Measurements from ENCODE around the gene CNIH2.
A peak's percentile ranks its signal among the peaks of the same experiment; 100 is the strongest.

The CNIH2 gene

DNA sequence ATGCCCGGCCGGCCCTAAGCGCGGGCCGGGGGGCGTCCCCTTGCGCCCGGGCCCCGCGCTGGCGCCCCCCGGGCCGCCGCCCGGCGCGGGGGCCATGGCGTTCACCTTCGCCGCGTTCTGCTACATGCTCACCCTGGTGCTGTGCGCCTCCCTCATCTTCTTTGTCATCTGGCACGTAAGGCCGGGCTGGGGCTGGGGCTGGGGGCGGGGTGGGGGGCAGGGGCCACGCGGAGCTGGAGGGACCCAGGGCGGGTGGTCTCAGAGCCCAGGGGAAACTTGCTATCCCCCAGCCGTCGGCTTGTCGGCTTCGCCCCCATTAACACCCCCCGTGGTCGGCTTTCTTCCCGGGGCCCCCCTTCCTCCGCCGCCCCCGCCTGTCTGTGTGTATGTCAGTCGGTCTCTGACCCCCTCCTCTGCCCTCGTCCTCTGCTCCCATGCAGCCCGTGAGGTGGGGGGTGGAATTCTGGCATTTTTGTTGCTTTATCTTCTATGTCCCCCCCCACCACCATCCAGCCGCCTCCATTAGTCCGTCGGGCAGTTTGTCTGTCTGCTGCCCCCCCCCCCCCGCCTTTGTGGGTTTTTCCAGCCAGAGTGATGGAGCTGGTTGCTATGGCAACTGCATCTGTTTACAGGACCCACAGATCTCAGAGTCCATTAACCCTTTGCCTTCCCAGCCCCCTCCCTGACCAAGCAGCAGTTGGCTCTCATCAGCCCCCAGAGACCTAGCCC lies 552 bp downstream of the CNIH2 start:
- FAIRE-seq = no peak

DNA sequence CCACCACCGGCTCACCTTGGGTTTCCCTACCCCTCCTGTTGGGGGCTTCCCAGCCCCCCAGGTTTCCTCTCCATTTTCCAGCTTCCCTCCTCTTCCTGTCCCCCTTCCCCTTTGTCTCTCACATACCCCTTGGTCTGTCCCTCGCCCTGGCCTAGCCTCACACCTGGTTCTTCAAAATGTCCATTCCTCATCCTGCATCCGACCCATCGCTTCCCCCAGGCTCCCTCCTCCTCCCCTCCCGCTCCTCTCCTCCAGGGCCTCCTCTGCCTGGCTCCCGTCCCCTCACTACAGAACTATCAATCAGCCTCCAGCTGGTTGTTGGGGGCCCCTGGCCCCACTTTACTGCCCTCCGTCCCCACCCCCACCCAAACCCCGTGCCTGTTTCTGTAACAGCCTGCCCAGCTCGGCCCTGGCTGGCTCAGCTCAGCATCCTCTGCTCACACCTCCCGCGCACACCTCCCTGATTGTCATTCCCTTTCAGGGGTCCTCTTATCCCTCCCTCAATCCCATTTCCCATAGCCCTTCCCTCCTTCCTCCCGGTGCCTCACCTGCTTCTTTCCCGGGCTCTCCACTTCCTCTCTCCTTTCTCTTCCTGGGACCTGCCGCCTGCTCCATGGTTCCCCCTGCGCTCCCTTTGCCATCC lies 1.2 kb downstream of the CNIH2 start:
- no peak for FAIRE-seq

- no peak for FAIRE-seq
Measured at GRCh38 chr11:66280428-66280827, 2.5 kb downstream of the CNIH2 start.

- FAIRE-seq = no peak
Measured at GRCh38 chr11:66281001-66281400, 3.0 kb downstream of the CNIH2 start.

DNA sequence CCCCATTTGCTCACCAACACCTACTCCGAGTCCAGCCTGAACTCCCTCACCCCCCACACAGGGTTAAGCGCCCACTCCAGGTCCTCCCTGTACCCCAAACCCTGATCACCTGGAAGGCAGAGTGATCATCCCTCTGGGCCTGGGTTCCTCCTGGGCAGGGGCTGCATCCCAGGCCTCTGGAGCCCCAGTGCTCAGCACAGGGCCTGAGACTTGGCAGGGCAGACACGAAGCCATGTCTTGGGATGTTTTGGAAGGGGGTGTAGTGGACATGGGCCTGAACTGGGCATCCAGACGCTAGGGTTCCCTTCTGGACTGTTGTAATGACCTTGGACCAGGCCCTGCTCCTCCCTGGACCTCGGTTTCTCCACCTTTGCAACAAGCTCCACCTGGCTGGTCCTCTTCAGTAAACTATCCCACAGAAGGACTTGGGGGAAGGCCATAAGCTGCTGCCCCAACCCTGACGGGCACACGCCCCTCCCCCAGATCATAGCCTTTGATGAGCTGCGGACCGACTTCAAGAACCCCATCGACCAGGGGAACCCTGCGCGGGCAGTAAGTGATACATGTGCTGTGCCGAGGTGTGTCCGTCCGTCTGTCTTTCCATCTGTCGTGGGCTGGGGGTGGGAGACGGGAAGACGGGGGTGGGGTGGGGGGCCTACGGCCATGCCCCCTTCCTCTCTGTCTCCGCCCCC lies 3.9 kb downstream of the CNIH2 start:
- FAIRE-seq = no peak

- no peak for FAIRE-seq
Measured at GRCh38 chr11:66282468-66283455, 4.8 kb downstream of the CNIH2 start.

GRCh38 chr11:66283461-66284105 lies 5.6 kb downstream of the CNIH2 start:
- no peak for FAIRE-seq

DNA sequence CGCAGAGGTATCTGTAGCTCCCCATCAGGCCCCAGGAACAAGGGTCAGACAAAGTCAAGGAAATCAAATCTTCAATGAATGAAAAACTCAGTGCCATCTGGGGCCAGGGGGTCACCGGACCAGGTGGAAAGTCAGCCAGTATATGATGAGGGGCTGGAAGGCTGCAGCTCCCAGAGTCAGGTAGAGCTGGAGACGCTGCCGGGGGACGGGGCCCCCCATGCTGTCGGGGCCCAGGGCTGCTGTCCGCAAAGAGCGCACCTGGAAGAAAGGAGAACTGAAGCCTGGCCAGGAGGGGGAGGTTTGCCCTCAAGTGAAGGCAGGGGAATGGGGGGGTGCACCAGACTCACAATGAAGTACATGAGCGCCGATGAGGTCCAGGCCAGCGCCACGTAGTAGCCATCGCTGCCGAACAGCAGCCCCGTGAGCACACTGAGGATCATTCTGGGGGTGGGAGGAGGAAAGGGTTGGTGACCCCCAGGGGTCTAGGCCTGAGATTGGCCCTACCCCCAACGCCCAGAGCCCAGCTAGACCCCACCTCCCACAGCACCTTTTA lies 6.6 kb downstream of the CNIH2 start:
- no peak for FAIRE-seq

DNA sequence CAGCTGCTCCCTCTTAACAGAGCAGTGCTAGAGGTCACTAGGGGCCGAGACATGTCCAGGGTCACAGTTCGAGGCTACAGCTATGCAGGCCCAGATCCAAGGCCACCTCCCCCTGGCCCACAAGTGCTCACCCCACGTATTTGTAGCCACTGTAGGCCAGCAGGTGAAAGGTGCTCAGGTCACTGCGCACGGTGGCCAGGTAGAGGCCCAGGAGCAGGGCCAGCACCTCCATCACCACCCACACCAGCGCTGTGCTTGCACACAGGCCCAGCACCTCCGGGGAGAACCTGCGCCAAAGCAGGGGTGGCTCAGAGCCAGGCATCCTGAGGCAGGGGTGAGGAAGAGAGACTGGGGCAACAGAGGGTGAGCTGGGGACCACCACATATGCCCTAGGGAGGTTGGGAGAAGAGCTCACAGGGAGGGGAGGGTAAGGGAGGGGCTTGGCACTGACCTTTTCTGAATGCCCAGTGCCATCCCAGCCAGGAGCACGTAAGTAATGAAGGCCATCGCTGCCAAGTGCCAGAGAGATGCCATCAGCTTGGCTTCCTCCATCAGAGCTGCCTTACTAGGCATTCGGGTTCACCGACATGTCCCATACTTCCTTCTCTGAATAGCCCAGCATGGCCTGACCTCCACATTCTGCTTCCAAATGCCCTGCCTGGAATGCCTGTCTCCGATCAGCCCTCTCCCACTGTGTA lies 7.4 kb downstream of the CNIH2 start:
- FAIRE-seq = no peak

DNA sequence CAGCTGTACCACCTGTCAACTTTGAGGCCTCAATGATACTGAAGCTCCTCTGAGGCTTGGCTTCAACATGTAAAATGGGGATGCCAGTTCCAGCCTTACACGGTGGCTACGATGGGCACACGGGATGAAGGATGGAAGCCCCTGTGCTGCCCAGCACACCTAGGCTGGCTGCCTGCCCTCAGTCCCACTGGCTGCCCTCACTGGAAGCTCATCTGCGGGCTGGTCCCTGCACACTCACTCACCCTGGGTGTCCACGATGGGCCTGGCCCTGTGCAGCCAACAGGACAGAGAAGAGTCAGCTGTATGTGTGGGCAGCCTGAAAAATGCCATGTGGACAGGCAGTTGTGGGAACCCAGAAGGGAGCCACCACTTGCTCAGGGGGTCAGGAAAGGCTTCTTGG lies 8.7 kb downstream of the CNIH2 start:
- no peak for FAIRE-seq

DNA sequence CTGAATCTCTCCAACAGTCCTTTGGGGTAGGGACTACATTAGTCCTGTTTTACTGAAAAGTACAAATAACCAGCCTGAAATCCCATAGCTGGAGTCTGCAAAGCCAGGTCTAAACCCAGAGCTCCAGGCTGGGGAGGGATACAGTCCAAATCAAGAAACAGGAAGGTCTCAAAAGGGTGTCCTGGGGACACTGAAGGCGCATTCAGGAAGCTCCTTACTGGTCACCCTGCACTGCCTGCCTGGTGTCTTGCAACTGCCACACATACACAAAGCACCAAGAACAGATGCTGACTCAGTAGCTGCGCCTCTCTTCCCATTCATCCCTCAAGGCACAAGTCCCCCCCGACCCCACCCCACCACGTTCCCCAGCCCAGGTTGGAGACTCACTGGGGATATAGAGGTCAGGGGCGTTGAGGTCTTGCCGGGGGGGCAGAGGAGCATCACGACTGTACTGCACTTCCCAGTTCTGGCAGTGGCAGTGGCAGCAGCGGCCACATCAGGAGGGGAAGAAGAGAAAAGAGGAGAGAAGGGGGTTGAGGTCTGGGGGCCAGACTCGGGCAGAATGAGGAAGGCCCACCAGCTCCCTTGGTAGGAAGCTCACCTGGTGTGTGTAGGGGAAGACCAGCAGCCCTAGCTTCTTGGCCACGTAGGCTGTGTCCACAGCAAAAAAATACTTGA lies 9.4 kb downstream of the CNIH2 start:
- FAIRE-seq = no peak

GRCh38 chr11:66287889-66288670 lies 10.1 kb downstream of the CNIH2 start:
- FAIRE-seq = no peak

DNA sequence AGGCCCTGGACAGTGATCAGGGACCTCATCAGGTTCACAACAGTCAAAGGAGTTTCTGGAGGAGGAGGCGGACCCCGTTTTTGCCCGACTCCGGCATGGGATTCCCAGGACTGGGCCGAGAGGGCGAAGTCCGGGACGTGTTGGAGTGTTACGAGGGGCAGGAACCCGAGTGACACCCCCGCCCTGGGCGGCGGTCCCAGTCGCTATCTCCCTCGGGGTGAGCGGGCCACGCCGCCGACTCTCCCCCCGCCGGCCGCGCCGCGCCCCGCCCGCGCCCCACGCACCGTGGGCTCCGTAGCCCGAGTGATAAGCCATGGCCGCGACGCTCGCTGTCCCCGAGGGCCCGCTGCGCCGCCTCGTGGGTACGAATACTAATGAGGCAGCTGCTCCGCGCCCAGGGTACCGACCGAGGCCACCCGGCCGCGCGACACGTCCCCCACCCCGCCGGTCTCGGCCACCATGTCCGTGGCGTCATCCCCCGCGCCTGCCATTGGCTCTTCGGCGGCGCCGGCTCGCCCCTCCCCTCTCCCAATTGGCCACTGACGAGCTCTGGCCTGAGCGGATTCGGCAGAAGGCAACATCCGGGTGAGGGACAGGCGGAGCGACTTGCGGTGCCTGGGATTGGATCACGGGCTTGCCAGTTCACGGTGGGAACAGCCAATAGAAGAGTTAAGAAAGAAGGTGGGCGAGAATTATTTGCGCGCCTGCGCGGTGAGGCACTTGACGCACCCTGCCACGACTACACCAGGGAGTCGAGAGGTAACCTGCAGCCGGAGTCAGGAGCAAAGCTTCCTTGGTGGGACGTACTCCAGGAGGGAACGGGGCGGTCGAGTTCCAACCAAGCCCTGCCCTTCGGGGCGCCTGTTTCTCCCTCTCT lies 10.9 kb downstream of the CNIH2 start, which contains the start of gene YIF1A:
TSS of gene YIF1A (minus strand) at position 473 of the 877 bp plus-strand sequence. CDS start at position 315, 158 bp downstream.
- peak; percentile 96 for FAIRE-seq

- FAIRE-seq = no peak
Measured at GRCh38 chr11:66289548-66290329, 11.8 kb downstream of the CNIH2 start.

DNA sequence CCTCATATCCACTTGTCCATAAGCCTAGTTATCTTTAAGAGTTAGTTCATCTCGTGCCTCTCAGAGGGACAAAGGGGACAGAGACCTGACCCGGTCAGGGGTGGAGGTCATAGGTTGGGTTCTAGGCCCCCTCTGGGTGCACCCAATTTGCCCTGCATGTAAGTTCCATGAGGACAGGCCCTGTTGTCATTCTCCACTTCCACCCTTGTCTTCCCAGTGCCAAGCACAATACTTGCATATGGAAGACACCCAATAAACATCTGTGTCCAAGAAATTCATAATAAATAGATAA lies 12.3 kb downstream of the CNIH2 start:
- FAIRE-seq = no peak

- no peak for FAIRE-seq
Measured at GRCh38 chr11:66291303-66291705, 13.3 kb downstream of the CNIH2 start.

GRCh38 chr11:66291706-66292542 lies 13.9 kb downstream of the CNIH2 start, which contains the start of gene TMEM151A:
TMEM151A (plus strand) TSS chr11:66291894; CDS start chr11:66292014, 120 bp downstream.
- no peak for FAIRE-seq

All from islet of Langerhans (tissue), 1 donor.